ENCODE measurements around the gene IL1RAPL1.
"Not testable (repeated sequence)": the region's sequence is repeated elsewhere in the genome, so short reads cannot be mapped to it uniquely, and the experiment has no call there.

The IL1RAPL1 gene

GRCh38 chrX:29308726-29309125 lies 721.5 kb downstream of the IL1RAPL1 start:
- Histone ChIP-seq H3K27ac (no peak overlapping the region), H3K4me3 (no peak overlapping the region)
- DNase-seq (ENCODE audit: low spot score): no peak
- no peak for TF ChIP-seq CTCF (IDR thresholded peaks at IDR 0.05)

- H3K27ac ChIP-seq: no peak overlapping the region
- no peak overlapping the region for H3K4me3 ChIP-seq
- no peak for TF ChIP-seq CTCF (IDR thresholded peaks at IDR 0.05)
- no peak for DNase-seq (ENCODE audit: low spot score)
Measured at GRCh38 chrX:29315931-29316330, 728.7 kb downstream of the IL1RAPL1 start.

GRCh38 chrX:29318012-29318411 lies 730.8 kb downstream of the IL1RAPL1 start:
- no peak overlapping the region for H3K4me3 ChIP-seq
- TF ChIP-seq CTCF (IDR thresholded peaks at IDR 0.05): no peak
- no peak for DNase-seq (ENCODE audit: low spot score)
- no peak overlapping the region for H3K27ac ChIP-seq

GRCh38 chrX:29332429-29332828 lies 745.2 kb downstream of the IL1RAPL1 start:
- not testable (repeated sequence) for H3K27ac ChIP-seq; DNase-seq (ENCODE audit: low spot score); H3K4me3 ChIP-seq

GRCh38 chrX:29333091-29333490 lies 745.8 kb downstream of the IL1RAPL1 start:
- H3K27ac ChIP-seq; H3K4me3 ChIP-seq; DNase-seq (ENCODE audit: low spot score): not testable (repeated sequence)

GRCh38 chrX:29348288-29348687 lies 761.0 kb downstream of the IL1RAPL1 start:
- no peak for DNase-seq (ENCODE audit: low spot score)
- no peak overlapping the region for H3K27ac ChIP-seq
- no peak for TF ChIP-seq CTCF (IDR thresholded peaks at IDR 0.05)
- no peak overlapping the region for H3K4me3 ChIP-seq

- TF ChIP-seq CTCF (IDR thresholded peaks at IDR 0.05): no peak
- Histone ChIP-seq H3K4me3 (no peak overlapping the region), H3K27ac (no peak overlapping the region)
- DNase-seq (ENCODE audit: low spot score): no peak
Measured at GRCh38 chrX:29359276-29359675, 772.0 kb downstream of the IL1RAPL1 start.

- not testable (repeated sequence) for H3K27ac ChIP-seq; DNase-seq (ENCODE audit: low spot score)
Measured at GRCh38 chrX:29374765-29375164, 787.5 kb downstream of the IL1RAPL1 start.

GRCh38 chrX:29376584-29376983 lies 789.3 kb downstream of the IL1RAPL1 start:
- TF ChIP-seq CTCF (IDR thresholded peaks at IDR 0.05): no peak
- H3K27ac ChIP-seq: no peak overlapping the region
- H3K4me3 ChIP-seq: no peak overlapping the region
- DNase-seq (ENCODE audit: low spot score): no peak

More at GRCh38 chrX:29374765-29375164, 787.5 kb downstream of the IL1RAPL1 start:
- H3K4me3 ChIP-seq: not testable (repeated sequence)
